DMS153 treated with DMSO at 0.1 percent for 48 hours (cell line): ENCODE results near the gene THRAP3.
A peak's percentile ranks its signal among the peaks of the same experiment; 100 is the strongest.
"Not testable (repeated sequence)": the region's sequence is repeated elsewhere in the genome, so short reads cannot be mapped to it uniquely, and the experiment has no call there.

Experiments
- DNase-seq: peaks from one replicate; lab custom pipeline; 2025; ENCODE audit not compliant: unreplicated experiment; lab: John Stamatoyannopoulos, UW

The THRAP3 gene

GRCh38 chr1:36223996-36224536 lies at the start of gene THRAP3:
THRAP3 (plus strand) TSS chr1:36224443; CDS start chr1:36282564, 58,121 bp downstream.
- peak; percentile 100 for DNase-seq

GRCh38 chr1:36174713-36175112 lies 49.5 kb upstream of the THRAP3 start:
- no peak for DNase-seq

GRCh38 chr1:36175137-36176095 lies 48.8 kb upstream of the THRAP3 start:
- DNase-seq = no peak

GRCh38 chr1:36176106-36176949 lies 47.9 kb upstream of the THRAP3 start:
- DNase-seq = no peak

GRCh38 chr1:36177589-36178431 lies 46.4 kb upstream of the THRAP3 start:
- DNase-seq = no peak

GRCh38 chr1:36178471-36179219 lies 45.6 kb upstream of the THRAP3 start:
- no peak for DNase-seq

- DNase-seq = no peak
Observed at GRCh38 chr1:36179220-36179600, 45.0 kb upstream of the THRAP3 start.

GRCh38 chr1:36182734-36183133 lies 41.5 kb upstream of the THRAP3 start:
- DNase-seq = no peak

GRCh38 chr1:36183309-36183856 lies 40.9 kb upstream of the THRAP3 start:
- no peak for DNase-seq

- DNase-seq = peak; percentile 92
Observed at GRCh38 chr1:36187800-36188593, 36.2 kb upstream of the THRAP3 start.

- DNase-seq = not testable (repeated sequence)
Observed at GRCh38 chr1:36196805-36197204, 27.4 kb upstream of the THRAP3 start.

GRCh38 chr1:36198641-36199040 lies 25.6 kb upstream of the THRAP3 start:
- DNase-seq = no peak

GRCh38 chr1:36199934-36200741 lies 24.1 kb upstream of the THRAP3 start:
- peak; percentile 64 for DNase-seq

- DNase-seq = no peak
Observed at GRCh38 chr1:36203027-36203553, 21.2 kb upstream of the THRAP3 start.

GRCh38 chr1:36203554-36204346 lies 20.5 kb upstream of the THRAP3 start:
- no peak for DNase-seq

GRCh38 chr1:36204347-36204909 lies 19.8 kb upstream of the THRAP3 start:
- DNase-seq = no peak
